HG02885 (cell line): ENCODE data around the gene ZNRF4.
"Not testable (repeated sequence)": the region's sequence is repeated elsewhere in the genome, so short reads cannot be mapped to it uniquely, and the experiment has no call there.

Experiments used
- ATAC-seq: cut with Tn5 transposase; IDR thresholded peaks from one replicate; pipeline ENCODE4 v1.9.1; 2021; ENCODE audit warnings: mild to moderate bottlenecking; ENCODE audit not compliant: unreplicated experiment, poor library complexity

ZNRF4 gene

DNA sequence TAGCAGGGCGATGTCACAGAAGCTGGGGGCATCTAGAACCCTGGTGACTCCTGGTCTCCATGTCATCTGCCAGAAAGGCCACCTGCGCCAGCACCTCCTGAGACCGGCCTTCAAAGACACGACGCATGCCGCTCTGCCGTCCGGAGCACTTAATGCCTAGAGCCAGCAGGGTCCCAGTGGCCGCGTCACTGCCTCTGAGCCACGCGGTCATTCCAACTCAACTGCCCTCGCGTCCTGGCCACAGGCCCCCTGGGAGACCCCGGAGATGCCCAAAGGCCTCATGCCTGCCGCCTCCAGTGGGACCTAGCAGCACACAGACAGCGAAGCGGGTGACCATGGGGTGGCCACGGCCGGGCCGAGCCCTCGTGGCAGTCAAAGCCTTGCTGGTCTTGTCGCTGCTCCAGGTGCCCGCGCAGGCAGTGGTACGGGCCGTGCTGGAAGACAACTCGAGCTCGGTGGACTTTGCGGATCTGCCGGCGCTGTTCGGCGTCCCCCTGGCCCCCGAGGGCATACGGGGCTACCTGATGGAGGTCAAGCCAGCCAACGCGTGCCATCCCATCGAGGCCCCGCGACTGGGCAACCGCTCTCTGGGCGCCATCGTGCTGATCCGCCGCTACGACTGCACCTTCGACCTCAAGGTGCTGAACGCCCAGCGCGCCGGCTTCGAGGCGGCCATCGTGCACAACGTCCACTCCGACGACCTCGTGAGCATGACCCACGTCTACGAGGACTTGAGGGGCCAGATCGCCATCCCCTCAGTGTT is at the start of gene ZNRF4:
TSS of gene ZNRF4 (plus strand) at position 51 of the 763 bp plus-strand sequence. CDS start at position 126, 75 bp downstream.
- no peak for ATAC-seq

GRCh38 chr19:5406198-5406597 is 49.0 kb upstream of the ZNRF4 start:
- not testable (repeated sequence) for ATAC-seq

DNA sequence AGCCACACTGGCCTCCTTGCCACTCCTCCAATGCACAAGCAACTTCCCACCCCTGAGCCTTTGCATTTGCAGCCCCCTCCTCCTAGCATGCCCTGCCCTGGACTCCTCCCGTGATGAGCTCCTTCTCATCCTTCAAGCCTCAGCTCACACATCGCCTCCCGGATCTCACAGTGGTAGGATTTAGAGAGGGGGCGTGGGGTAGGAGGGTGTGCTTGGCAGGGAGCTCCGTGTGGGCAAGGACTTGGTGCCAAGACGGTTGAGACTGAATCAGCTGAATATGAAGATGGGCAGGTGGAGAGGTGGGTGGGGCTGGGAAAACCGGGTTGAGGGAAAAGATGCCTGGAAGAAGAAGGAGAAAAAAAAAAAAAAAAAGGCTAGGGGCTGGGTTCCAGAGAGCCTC is 48.4 kb upstream of the ZNRF4 start:
- ATAC-seq, result no peak

DNA sequence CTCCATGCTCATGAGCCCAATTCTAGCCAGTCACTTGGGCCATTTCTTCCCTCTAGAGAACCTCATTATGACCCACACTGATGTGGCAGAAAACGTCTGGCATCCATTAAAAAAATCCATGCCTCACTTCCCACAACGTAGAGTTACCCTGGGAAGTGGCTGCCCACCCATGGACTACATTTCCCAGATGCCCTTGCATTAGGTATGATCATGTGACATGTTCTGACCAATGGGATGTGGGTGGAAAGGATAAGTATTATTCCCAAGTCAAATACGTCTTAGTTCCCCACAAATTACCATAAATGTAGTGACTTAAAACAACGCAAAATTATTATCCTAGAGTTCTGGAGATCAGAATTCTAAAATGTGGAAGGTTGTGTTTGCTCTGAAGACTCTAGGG is 47.9 kb upstream of the ZNRF4 start:
- no peak for ATAC-seq

- no peak for ATAC-seq
These were observed 37.5 kb upstream of the ZNRF4 start for GRCh38 chr19:5417495-5418436.

DNA sequence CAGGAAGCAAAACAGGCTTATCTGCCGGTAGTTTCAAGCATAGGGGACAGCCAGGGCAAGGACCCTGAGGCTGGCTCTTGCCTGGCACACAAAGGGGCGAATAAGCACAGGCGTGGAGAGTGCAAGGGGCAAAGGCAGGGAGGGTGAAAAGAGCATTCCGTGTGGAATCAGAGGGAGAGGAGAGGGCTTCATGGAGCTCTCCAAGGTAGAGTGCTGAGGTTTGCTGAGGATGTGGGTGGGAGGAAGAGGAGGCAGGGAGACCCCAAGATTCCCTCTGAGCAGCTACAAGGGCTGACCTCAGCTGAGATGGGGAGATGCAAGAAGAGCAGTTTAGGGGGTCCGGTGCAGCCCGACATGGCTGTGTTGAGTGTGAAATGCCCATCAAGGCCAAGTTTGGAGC is 36.5 kb upstream of the ZNRF4 start:
- no peak for ATAC-seq

DNA sequence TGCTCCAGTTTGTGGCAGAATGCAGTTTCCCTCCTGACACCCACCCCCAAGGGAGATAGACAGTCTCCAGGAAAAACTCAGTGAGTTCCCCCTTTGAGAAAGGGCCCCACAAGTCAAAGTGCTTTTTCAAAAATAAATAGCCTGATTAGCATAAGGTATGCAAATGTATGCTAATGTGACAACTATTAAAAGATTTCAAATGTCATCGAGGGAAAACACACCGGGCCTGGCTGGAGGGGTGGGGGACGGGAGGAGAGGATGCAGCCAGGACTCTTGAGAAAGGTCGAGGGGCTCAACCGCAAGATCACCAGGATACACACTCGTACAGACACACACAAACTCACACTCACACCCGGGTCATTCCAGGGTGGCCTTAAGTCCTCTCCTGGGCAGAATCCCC is 34.3 kb upstream of the ZNRF4 start:
- no peak for ATAC-seq

DNA sequence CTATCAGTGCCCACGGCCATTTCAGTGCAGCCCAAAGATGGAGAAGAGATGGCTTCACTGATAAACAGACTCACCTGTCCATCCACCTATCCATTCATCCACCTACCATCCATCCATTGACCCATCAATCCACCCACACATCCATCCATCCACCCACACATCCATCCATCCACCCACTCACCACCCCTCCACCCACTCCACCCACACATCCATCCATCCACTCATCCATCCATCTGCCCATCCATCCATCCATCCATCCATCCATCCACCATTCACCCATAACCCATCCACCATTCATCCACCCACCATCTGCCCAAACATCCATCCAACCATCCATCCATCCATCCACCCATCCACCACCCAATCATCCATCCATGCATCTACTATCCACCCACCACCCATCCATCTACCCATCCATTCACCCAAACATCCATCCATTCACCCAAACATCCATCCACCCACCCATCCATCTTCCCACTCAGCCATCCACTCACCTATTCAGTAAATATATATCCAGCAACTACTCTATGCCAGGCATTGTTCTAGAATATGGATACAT is 31.6 kb upstream of the ZNRF4 start:
- no peak for ATAC-seq

GRCh38 chr19:5424192-5424973 is 30.8 kb upstream of the ZNRF4 start:
- no peak for ATAC-seq

GRCh38 chr19:5425260-5425659 is 30.0 kb upstream of the ZNRF4 start:
- no peak for ATAC-seq

DNA sequence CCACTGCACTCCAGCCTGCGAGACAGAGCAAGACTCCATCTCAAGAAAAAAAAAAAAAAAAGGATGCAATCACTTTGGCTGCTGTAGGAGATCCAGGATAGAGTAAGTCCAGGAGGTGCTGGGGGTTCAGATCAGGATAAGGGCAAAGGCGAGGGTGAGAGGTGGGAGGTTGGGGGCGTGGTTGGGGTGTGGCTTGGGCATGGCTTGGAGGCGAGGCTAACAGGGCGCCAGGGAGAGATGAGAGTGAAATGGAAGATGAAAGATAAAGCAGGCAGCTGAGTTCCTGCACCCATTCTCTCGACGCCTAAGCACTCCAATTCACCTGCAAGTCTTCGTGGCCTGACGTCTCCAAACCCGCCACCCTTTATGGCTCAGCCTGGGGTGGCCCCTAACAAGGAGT is 25.0 kb upstream of the ZNRF4 start:
- no peak for ATAC-seq

DNA sequence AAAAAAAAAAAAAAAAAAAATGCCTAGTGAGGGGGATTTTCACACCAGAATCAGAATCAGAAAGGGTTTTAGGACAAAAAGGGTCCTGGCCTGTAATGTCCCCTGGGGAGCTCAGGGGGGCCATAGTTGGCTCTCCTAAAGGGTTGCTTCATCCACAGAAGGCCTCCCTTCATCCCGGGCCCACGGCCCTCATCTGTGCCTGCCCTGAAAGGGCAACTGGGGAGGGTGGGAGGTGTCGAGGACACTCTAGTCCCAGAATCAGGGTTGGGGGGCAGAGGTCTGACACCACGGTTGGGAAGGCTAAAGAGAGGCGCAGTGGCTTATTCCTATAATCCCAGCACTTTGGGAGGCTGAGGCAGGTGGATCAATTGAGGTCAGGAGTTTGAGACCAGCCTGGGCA is 22.5 kb upstream of the ZNRF4 start:
- no peak for ATAC-seq

DNA sequence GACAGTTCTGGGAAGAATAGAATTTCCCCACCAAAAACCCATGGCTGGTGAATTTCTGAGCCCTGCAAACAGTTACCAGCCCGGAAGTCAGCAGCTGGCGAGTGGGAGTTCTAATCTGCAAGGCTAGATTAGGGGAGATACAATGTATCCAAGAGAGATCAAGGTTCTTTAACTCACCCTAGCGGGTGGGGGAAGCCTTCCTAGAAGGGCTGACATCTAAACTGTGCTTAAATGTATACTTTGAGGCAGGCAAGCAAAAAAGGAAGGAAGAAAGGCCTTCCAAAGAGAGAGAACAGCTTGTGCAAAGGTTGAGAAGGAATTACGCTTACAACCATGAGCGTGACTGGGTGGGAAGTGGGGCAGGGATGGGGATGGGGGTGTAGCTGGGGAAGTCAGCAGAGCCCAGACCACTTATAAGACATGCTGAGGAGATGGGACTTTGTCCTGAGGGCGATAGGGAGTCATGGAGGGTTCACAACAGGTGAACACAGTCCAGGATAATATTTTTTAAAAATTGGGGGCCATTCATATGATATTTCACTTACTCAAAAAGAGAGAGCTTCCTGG is 20.8 kb upstream of the ZNRF4 start:
- ATAC-seq, result no peak

GRCh38 chr19:5434970-5435641 is 20.1 kb upstream of the ZNRF4 start:
- no peak for ATAC-seq

- no peak for ATAC-seq
These were observed 19.6 kb upstream of the ZNRF4 start for GRCh38 chr19:5435642-5436017.

DNA sequence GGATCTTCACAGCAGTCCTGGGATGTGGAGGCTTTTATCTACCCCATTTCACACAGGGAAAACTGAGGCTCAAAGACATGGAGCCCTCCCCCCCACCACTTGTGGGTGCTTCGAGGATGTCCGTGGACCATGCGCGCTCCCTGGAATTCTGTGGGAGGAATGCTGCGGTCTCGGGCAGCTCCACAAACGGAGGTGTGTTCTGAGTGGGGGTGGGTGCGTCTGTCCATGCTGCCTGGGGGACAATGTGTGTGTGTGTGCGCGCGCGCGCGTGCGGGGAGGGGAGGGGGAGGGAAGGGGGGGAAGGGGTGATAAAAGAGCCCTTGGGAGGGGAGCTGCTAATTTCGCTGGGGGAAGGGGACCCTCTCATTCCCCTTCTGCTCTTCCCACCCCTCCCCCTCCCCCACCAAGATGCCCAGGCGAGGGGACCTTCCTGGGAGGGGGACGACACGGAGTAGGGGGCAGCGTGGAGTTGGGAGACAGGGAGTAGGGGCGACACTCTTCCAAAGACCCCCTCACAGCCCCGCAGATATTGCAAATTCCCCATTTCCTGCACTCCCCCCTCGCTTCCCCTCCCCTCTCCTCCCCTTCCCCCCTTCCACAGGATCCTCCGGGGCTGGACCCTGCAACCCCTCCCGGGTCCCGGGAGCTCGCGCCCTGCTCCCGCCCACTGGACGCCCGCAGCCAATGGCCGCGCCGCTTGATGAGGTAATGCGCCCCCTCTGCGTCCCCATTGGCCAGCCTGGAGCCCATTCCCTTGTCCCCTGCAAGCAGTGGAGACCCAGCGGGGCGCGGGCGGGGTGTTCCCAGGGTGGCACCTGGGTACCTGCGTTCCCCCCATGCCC is 18.9 kb upstream of the ZNRF4 start:
- ATAC-seq, result no peak

DNA sequence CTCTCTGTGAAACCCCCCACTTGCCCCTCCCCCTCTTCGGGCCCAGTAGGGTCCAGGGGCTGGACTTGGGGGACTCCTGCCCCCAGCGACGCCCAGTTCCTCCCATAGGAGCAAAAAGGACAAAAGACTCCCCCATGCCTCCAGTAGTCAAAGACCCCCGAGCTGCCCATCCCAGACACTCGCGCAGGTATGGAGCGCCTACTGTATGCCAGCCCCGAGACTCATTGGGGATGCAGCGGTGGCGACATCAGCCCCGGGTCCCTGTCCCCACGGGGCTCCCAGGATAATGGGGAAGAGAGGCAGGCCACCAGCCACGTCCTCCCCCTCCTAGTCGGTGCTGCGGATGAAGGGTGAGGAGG is 18.3 kb upstream of the ZNRF4 start:
- no peak for ATAC-seq

GRCh38 chr19:5438756-5439155 is 16.5 kb upstream of the ZNRF4 start:
- not testable (repeated sequence) for ATAC-seq

DNA sequence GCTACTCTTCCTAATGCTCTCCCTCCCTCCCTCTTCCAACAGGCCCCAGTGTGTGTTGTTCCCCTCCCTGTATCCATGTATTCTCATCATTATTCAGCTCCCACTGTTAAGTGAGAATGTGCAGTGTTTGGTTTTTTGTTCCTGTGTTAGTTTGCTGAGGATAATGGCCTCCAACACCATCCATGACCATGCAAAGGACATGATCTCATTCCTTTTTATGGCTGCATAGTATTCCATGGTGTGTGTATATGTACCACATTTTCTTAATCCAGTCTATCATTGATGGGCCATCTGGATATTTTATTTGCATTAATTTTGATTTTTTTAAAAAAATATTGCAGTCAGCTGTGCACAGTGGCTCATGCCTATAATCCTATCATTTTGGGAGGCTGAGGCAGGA is 15.8 kb upstream of the ZNRF4 start:
- ATAC-seq, result no peak
